H9 (cell line): ENCODE results near the gene MPP2. TPM values are rescaled to one million over a fixed set of nuclear protein-coding genes. Genes with fewer than 3 reads are reported as not detected.

Experiments used
- DNase-seq: peaks from one replicate; pipeline ENCODE4 v3.0.0-alpha.2; 2017
- H2AFZ ChIP-seq: one replicate; pipeline ENCODE4 v1.6.1; 2013; ENCODE audit warnings: mild to moderate bottlenecking, low read length, control low read depth, moderate library complexity
- H2AK5ac ChIP-seq: 2 replicates; pipeline ENCODE4 v1.6.1; 2013; ENCODE audit warnings: low read length, control low read depth, mixed read lengths; ENCODE audit not compliant: insufficient read length
- H2BK120ac ChIP-seq: one replicate; pipeline ENCODE4 v1.6.1; 2013; ENCODE audit warnings: low read depth, mild to moderate bottlenecking, low read length, control low read depth, inconsistent platforms; ENCODE audit not compliant: poor library complexity, severe bottlenecking
- H2BK12ac ChIP-seq: 2 replicates; pipeline ENCODE4 v1.6.1; 2013; ENCODE audit warnings: low read length, control low read depth, mixed read lengths, low read depth; ENCODE audit not compliant: insufficient read length
- H2BK15ac ChIP-seq: 2 replicates; pipeline ENCODE4 v1.6.1; 2013; ENCODE audit warnings: low read depth, low read length, control low read depth
- H2BK20ac ChIP-seq: one replicate; pipeline ENCODE4 v1.6.1; 2013; ENCODE audit warnings: low read depth, mild to moderate bottlenecking, low read length, control low read depth, inconsistent platforms; ENCODE audit not compliant: poor library complexity, severe bottlenecking
- H2BK5ac ChIP-seq: 2 replicates; pipeline ENCODE4 v1.6.1; 2013; ENCODE audit warnings: low read length, control low read depth, mixed read lengths; ENCODE audit not compliant: insufficient read length
- H3K14ac ChIP-seq: 2 replicates; pipeline ENCODE4 v1.6.1; 2013; ENCODE audit warnings: low read length, control low read depth; ENCODE audit not compliant: insufficient read depth
- H3K18ac ChIP-seq: 2 replicates; pipeline ENCODE4 v1.6.1; 2013; ENCODE audit warnings: low read depth, mild to moderate bottlenecking, mixed read lengths, low read length, control low read depth; ENCODE audit not compliant: insufficient read length
- H3K23ac ChIP-seq: 2 replicates; pipeline ENCODE4 v1.6.1; 2013; ENCODE audit warnings: low read length, control low read depth, mixed read lengths, low read depth; ENCODE audit not compliant: insufficient read length
- H3K23me2 ChIP-seq: 2 replicates; pipeline ENCODE4 v1.6.1; 2013; ENCODE audit warnings: low read depth, mild to moderate bottlenecking, mixed read lengths, low read length, control low read depth; ENCODE audit not compliant: insufficient read length, poor library complexity, severe bottlenecking
- H3K27ac ChIP-seq: 2 replicates; pipeline ENCODE4 v1.5.1; 2013; ENCODE audit warnings: low read length, control low read depth, mixed read lengths, low read depth; ENCODE audit not compliant: insufficient read length
- H3K27me3 ChIP-seq: 2 replicates; pipeline ENCODE4 v1.6.1; 2013; ENCODE audit warnings: low read length, control low read depth, inconsistent platforms; ENCODE audit not compliant: insufficient read depth
- H3K4ac ChIP-seq: 2 replicates; pipeline ENCODE4 v1.6.1; 2013; ENCODE audit warnings: low read depth, mild to moderate bottlenecking, control low read depth, inconsistent platforms, low read length, moderate library complexity
- H3K4me1 ChIP-seq: 2 replicates; pipeline ENCODE4 v1.6.1; 2013; ENCODE audit warnings: low read length, control low read depth, inconsistent platforms; ENCODE audit not compliant: insufficient read depth
- H3K4me2 ChIP-seq: 2 replicates; pipeline ENCODE4 v1.6.1; 2013; ENCODE audit warnings: low read length, control low read depth, mixed read lengths; ENCODE audit not compliant: insufficient read length, insufficient read depth
- H3K56ac ChIP-seq: 2 replicates; pipeline ENCODE4 v1.6.1; 2013; ENCODE audit warnings: low read depth, mild to moderate bottlenecking, mixed read lengths, low read length, control low read depth; ENCODE audit not compliant: insufficient read length
- H3K79me1 ChIP-seq: 2 replicates; pipeline ENCODE4 v1.6.1; 2013; ENCODE audit warnings: low read depth, mild to moderate bottlenecking, moderate library complexity, low read length, control low read depth, inconsistent platforms; ENCODE audit not compliant: insufficient read depth, poor library complexity, severe bottlenecking
- H3K79me2 ChIP-seq: 2 replicates; pipeline ENCODE4 v1.6.1; 2013; ENCODE audit warnings: low read length, control low read depth, inconsistent platforms; ENCODE audit not compliant: insufficient read depth
- H3K9ac ChIP-seq: 2 replicates; pipeline ENCODE4 v1.6.1; 2013; ENCODE audit warnings: low read length, control low read depth, mixed read lengths; ENCODE audit not compliant: insufficient read length; ENCODE audit errors: extremely low read depth
- H3K9me3 ChIP-seq: one replicate; pipeline ENCODE4 v1.6.1; 2013; ENCODE audit warnings: low read depth, low read length, inconsistent platforms; ENCODE audit not compliant: control insufficient read depth
- H3T11ph ChIP-seq: one replicate; pipeline ENCODE4 v1.6.1; 2013; ENCODE audit warnings: mild to moderate bottlenecking, low read length, control low read depth, inconsistent platforms
- H4K20me1 ChIP-seq: one replicate; pipeline ENCODE4 v1.6.1; 2013; ENCODE audit not compliant: control insufficient read depth, insufficient read length, insufficient read depth
- H4K5ac ChIP-seq: 2 replicates; pipeline ENCODE4 v1.6.1; 2013; ENCODE audit warnings: low read depth, mild to moderate bottlenecking, mixed read lengths, low read length, control low read depth; ENCODE audit not compliant: insufficient read length
- H4K8ac ChIP-seq: replicated peaks from 2 replicates; pipeline ENCODE4 v1.6.1; 2013; ENCODE audit warnings: low read length, control low read depth, mixed read lengths, low read depth; ENCODE audit not compliant: insufficient read length
- H4K91ac ChIP-seq: 2 replicates; pipeline ENCODE4 v1.6.1; 2013; ENCODE audit warnings: low read depth, mild to moderate bottlenecking, moderate library complexity, mixed read lengths, low read length, control low read depth; ENCODE audit not compliant: insufficient read length
- H3K27ac Mint-ChIP-seq, 3 experiments: 2 replicates in 2 of 3; 3 replicates in 1 of 3; pipeline ENCODE4 v1.8.0; 2020 to 2021; ENCODE audit warnings: mixed read lengths in 3 of 3, mild to moderate bottlenecking in 1 of 3, moderate library complexity in 1 of 3
- H3K27me3 Mint-ChIP-seq: 2 replicates; pipeline ENCODE4 v1.8.0; 2021; ENCODE audit warnings: low read depth, mild to moderate bottlenecking, moderate library complexity, mixed read lengths
- H3K36me3 Mint-ChIP-seq, 3 experiments: 2 replicates in 2 of 3; 3 replicates in 1 of 3; pipeline ENCODE4 v1.8.0; 2020 to 2021; ENCODE audit warnings: low read depth in 3 of 3, mixed read lengths in 3 of 3; ENCODE audit not compliant: insufficient read depth in 1 of 3
- H3K4me1 Mint-ChIP-seq, 2 experiments: 2 replicates each; pipeline ENCODE4 v1.8.0; 2020; ENCODE audit warnings: mixed read lengths in 2 of 2
- H3K4me3 Mint-ChIP-seq, 2 experiments: 2 replicates in 1 of 2; 3 replicates in 1 of 2; pipeline ENCODE4 v1.8.0; 2020 to 2021; ENCODE audit warnings: mild to moderate bottlenecking in 2 of 2, mixed read lengths in 2 of 2, moderate library complexity in 1 of 2
- H3K9me3 Mint-ChIP-seq, 2 experiments: 2 replicates in 1 of 2; 3 replicates in 1 of 2; pipeline ENCODE4 v1.8.0; 2020; ENCODE audit warnings: mild to moderate bottlenecking in 2 of 2, mixed read lengths in 2 of 2, moderate library complexity in 1 of 2
- CTCF ChIP-seq: fragments of 200-600 bp; sonication (generic); conservative IDR thresholded peaks from 3 replicates; pipeline ENCODE4 v1.8.0; 2021; ENCODE audit warnings: antibody characterized with exemption, mild to moderate bottlenecking
- WGBS: extraction: QIAGEN DNeasy Blood & Tissue Kit; methylation state at CpG from one replicate; pipeline ENCODE4 v1.1.7; 2013; ENCODE audit warnings: missing lambda C conversion rate, low lambda C conversion rate, mixed read lengths; ENCODE audit not compliant: insufficient read length; ENCODE audit errors: extremely low coverage; 5-methylcytosine and 5-hydroxymethylcytosine counted together
- total RNA-seq: library from RNA; stranded (reverse); gene quantifications from 2 replicates; pipeline ENCODE4 v1.2.1, GENCODE V29; 2021

The MPP2 gene
- total RNA-seq, 1 experiment from 2014 or later = 16.3 TPM

GRCh38 chr17:43932923-43933322, 25.6 kb upstream of the MPP2 start:
- TF ChIP-seq CTCF = no peak
- H2AK5ac ChIP-seq = no peak overlapping the region
- peaks cover 2 to 10% of the 10 kb centered on the region in 2 experiments for H3K4me1 Mint-ChIP-seq

More at GRCh38 chr17:43932923-43933322, 25.6 kb upstream of the MPP2 start:
- H3K4me2 ChIP-seq = no peak overlapping the region
- H3K4me1 ChIP-seq = no peaks in the 10 kb centered on the region
- no peak overlapping the region for H4K8ac ChIP-seq
- no peak overlapping the region for H4K91ac ChIP-seq
- H3K27ac ChIP-seq = no peak overlapping the region
- no peak overlapping the region for H3K14ac ChIP-seq
- no peak for DNase-seq
- H3K27me3 Mint-ChIP-seq = peaks cover 45% of the 10 kb centered on the region
- no peaks in the 10 kb centered on the region for H3K36me3 Mint-ChIP-seq
- no CpG with 5 or more reads among the region's 4 CpGs for WGBS
- H3K27ac Mint-ChIP-seq = 0 out of 7 replicates have a peak overlapping the region, but pooled peaks of 1 of the 3 experiments have one; percentile 21
- H3K56ac ChIP-seq = no peak overlapping the region
- H3K79me1 ChIP-seq = no peaks in the 10 kb centered on the region
- H3K9me3 Mint-ChIP-seq = no peaks in the 10 kb centered on the region
- H2BK5ac ChIP-seq = no peak overlapping the region
- H3K27me3 ChIP-seq = no peaks in the 10 kb centered on the region; the same call in 1 of the 2 replicates
- H3K9ac ChIP-seq = no peak overlapping the region
- no peak overlapping the region for H2BK12ac ChIP-seq
- no peaks in the 10 kb centered on the region for H3K9me3 ChIP-seq
- H2AFZ ChIP-seq = no peak overlapping the region
- H2BK20ac ChIP-seq = no peak overlapping the region
- no peak overlapping the region for H3K23ac ChIP-seq
- H3K4me3 Mint-ChIP-seq = no peak overlapping the region
- no peak overlapping the region for H3T11ph ChIP-seq
- no peaks in the 10 kb centered on the region for H3K79me2 ChIP-seq
- no peak overlapping the region for H3K18ac ChIP-seq
- H3K23me2 ChIP-seq = no peaks in the 10 kb centered on the region
- no peak overlapping the region for H2BK15ac ChIP-seq
- no peak overlapping the region for H2BK120ac ChIP-seq
- no peak overlapping the region for H4K5ac ChIP-seq
- H4K20me1 ChIP-seq = no peaks in the 10 kb centered on the region
- no peak overlapping the region for H3K4ac ChIP-seq
